Hepatic stellate cell (primary cell): ENCODE results near the gene FRMD4A.
"Not testable (repeated sequence)": the region's sequence is repeated elsewhere in the genome, so short reads cannot be mapped to it uniquely, and the experiment has no call there.

Experiments used
- DNase-seq: peaks from one replicate; pipeline ENCODE4 v3.0.0; 2011; ENCODE audit warnings: low spot score

The FRMD4A gene

DNA sequence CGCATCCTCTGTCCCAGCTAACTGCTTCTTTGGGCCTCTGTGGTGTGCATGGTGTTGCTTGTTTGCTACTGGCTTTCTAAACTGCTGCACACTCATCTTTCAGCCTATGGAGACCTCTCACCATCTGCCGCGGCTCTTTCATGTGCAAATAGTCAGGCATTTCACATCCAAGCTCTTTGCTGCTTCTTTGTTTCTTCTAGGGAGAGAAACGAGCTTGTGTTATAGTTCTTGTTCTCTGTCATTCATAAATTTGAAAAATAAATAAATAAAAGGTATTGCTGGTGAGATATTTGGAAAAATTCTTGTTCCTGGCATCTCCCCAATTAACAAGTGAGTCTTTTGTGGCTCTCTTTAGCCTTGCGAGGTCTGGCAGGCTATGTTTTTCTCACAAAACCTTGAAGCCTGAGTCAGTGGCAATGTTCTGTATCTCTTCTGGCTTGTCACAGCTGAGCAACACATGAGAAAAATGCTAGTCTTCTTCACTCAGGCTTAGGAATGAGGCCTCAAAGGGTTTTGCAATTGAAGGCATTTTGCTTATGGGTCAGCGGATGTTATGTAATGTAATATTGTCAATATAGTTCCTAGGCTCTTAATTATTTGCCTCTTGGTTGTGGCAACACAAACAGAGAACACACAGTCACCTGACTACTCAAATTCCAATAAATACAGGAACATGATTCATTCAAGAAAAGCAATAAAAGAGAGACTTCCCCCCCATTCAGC lies 274.0 kb downstream of the FRMD4A start:
- DNase-seq: peak; percentile 48

DNA sequence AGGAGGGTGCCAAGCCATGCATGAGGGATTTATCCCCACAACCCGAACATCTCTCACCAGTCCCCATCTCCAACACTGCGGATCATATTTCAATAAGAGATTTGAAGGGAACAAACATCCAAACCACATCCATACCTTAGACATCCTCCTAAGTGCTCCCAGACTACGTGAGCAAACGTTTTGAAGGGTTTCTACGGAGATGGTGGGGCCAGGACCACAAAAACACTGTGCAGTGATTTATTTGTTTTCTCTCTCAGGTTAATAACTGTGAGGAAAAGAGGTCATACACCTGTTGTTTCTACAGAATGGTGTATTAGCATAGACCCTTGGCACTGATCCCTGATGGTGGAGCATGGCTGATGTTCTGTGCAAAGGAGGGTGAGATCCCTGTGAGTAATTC lies 277.8 kb downstream of the FRMD4A start:
- no peak for DNase-seq

DNA sequence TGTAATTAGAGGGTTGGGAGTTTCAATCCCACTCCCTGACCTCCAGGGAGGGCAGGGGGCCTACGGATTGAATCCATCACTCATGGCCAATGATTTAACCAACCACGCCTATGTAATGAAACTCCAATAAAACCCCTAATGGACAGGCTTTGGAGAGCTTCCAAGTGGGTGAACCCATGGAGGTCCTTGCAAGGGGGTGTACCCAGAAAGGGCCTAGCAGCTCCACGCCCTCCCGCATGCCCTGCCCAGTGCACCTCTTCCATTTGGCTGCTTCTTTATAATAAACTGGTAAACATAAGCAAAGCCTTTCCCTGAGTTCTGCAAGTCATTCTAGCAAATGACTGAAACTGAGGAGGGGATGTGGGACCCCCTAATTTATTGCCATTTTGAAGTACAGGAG lies 280.1 kb downstream of the FRMD4A start:
- no peak for DNase-seq

DNA sequence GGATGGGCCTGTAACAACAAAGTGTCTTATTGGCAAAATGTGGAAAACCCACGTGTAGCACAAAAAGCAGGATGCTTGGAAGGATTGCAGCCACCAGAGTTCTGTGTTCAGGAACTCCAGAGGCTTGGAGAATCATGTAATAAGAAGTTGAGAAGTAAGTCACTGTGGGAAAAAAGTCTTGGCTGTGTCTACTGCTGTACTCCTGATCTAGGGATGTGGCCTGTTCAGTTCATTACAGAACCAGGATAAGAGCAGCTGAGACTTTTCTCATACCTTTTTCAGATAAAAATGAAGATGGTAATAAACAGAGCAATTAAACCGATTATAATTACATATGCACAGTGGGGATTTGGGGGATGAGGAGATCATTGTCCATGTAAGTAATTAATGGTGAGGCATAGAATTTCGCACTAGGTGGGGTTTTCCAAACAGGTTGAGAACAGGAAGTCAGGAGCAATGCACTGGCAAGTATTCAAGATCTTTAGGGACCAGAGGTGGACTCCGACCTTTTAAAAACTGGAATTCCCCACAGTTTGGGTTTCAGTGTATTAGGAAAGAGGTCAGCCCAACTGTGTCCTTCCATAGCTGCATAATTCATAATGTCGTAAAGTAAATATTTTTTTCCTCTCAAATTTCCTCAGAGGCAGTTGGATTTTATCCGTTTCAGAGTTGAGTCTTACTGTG lies 281.7 kb downstream of the FRMD4A start:
- DNase-seq: no peak

DNA sequence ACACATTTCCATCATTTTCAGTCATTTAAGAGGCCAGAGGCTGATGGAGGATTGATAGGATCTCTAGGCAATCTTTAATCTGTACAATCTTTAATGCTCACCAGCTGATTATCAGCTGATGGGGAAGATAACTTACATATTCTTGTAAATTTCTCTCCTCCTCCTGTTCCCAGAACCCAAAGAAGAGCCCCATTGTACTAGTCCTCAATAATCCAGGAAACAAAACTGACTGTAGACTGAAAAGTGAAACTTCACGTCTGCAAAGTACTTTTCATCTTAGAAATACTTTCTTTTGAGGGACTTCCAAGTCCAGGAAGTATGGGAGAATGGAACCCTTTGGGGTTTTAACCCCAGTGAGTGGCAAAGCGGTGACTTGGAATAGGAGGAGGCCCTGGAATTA lies 283.3 kb downstream of the FRMD4A start:
- DNase-seq: no peak

DNA sequence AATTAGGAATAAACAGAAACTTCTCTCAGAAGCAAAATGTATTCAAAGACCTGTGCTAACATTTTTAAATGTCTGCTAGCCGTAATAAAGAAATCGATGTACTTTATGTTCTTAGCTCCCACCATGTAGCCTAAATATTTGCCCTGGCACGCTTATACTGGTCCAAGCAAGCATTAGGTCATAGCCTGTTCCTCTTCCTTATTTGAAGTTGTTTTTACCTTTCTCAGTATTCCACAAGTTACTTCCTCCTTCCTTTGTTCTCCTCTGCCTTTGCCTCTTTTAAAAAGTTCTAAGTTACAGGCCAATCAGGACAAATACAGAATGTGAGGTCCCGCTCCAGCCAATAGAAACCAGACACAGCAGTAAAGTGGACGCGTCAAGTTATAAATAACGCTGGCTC lies 288.7 kb downstream of the FRMD4A start:
- not testable (repeated sequence) for DNase-seq

DNA sequence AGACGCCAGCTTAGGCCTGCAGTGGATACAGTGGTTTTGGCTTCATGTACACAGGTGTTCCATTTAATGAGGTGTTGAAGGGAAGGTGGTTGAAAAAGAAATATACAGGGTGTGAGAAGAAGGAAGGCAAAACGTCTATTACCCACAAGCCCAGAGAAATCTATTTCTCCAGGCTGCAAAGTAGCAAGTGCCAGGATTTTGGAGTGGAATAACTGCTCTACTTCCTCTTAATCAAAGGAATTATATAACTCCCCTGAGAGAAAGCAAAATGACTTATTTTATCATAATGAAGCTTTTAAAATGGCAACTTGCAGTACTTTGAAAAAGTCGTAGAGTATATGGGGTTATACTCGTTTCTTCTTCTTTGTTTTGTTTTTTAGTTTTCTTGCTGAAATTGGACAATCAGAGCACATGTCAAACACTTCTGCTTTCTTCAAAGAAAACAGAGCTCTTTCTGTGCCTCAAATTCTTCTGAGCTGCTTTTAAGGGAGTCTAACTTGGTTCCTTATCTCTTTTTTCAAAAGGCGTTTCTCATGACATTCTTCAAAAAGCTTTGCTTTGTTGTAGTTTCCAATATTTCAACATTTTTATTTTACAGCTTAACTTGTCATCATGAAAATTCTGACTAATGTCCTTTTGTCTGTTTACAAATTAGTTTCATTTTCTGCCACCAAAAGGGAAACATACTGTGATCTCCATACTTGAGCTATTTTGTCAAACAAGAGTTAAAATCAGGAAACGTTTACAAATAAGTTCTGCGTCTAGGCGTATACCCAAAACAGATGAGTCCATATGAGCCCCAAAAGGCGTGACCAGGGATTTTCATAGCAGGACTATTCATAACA lies 289.7 kb downstream of the FRMD4A start:
- no peak for DNase-seq

DNA sequence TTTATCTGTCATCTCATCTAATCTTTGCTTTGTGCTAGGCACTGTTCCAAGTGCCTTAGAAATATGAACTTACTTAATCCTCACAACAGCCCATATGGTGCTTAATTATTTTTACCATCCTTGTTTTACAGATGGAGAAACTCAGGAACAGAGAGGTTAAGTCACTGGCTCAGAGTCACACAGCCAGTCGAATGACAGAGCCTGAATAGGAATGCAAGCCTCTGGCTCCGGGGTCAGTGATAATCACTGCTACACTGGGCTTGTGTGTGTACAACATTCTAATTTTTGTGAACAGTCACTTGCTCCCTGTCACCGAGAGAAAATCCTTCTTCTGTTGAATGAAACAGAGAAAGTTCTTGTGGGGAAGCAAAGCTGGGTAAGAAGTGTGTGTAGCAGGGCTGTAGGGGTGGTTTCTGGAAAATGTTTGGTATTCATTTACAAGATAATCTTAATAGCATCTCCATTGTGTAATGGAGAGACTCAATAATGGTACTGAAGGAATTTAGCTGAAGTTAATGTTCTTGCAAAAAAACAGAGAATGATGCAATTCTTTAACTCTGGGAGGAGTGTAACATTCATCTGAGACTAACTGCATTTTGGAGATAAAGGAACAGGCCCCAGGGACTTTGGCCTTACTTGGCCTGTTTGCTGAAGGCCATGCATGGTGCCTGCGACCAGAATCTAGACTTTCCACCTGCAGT lies 290.6 kb downstream of the FRMD4A start:
- peak; percentile 32 for DNase-seq

DNA sequence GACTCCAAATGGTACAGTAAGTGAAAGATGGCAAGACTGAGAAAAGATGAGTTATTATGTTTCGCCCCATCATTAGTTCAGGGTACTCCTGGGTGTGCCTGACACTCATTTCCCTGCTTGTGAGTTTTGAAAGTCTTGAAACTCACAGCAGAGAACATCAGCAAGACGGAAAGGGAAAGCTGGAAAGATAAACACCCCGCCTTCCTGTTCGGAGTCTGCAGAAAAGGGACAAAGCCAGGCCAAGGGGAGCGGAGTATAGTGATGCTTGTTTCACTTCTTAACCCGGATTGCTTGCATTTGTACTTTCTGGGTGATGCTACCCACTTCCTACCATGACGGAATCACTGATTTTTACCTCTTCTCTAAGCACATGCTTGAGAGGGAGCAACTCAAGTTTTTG lies 294.5 kb downstream of the FRMD4A start:
- DNase-seq: no peak

DNA sequence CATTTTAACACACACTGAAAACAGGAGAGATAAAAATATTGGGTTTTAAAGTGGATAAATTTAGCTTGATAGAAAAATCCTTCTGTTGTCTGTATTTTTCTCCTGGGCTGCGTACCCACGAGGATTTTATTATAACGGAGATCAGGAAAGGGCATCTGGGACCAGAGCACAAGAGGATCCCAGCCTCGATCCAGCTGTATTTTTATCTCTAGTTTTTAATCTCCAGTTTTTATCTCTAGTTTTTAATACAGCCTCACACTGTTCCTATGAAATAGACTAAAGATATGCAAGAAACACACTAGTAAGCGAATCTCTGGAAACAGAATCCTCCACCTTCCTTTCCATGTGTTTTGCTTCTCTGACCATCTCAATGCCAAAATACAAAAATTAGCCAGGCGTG lies 295.2 kb downstream of the FRMD4A start:
- no peak for DNase-seq

DNA sequence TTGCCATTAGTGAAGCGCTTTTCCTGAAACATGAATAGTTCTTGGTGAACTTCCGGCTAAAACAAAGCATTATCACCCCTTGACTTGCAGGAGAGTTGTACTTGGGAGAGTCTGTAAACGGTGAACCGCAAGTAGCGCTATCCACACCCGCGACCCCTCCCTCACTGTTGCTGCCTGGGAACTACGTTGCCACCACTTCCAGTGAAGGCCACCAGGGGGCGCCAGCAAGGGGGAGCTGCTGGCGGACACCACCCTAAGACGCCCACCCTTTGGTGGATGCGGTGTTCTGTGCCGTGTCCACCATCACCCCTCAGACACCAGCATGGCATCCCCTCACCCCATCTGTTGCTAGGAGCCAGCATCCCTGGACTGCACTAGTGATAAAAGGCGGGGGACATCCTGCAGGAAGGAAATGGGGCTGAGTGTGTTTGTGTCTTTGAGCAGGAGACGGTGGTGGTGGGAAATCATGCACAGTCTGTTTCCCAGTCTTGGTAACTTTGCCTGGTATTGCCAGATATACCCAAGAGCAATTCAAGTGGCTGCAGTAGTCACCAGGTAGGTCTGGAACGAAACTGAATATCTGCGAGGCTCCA lies 298.2 kb downstream of the FRMD4A start:
- DNase-seq: no peak

DNA sequence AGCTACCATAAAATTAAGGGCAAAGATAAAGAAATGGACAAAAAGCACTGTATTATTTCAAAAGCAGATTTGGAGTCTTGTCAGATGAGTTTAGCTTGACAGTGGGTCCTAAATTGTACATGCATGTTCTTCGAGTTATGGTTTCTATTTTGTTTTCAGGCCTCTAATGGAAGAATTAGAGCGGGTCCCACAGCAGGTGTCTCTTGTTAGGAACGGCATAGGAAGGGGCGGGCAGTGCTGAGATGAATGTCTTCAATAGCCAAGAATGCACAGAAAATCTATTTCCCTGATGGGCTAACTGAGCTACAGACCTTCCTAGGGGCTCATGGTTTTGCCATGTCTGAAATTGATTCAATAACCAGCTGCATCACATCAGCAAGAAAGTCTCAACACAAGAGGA lies 304.4 kb downstream of the FRMD4A start:
- no peak for DNase-seq

DNA sequence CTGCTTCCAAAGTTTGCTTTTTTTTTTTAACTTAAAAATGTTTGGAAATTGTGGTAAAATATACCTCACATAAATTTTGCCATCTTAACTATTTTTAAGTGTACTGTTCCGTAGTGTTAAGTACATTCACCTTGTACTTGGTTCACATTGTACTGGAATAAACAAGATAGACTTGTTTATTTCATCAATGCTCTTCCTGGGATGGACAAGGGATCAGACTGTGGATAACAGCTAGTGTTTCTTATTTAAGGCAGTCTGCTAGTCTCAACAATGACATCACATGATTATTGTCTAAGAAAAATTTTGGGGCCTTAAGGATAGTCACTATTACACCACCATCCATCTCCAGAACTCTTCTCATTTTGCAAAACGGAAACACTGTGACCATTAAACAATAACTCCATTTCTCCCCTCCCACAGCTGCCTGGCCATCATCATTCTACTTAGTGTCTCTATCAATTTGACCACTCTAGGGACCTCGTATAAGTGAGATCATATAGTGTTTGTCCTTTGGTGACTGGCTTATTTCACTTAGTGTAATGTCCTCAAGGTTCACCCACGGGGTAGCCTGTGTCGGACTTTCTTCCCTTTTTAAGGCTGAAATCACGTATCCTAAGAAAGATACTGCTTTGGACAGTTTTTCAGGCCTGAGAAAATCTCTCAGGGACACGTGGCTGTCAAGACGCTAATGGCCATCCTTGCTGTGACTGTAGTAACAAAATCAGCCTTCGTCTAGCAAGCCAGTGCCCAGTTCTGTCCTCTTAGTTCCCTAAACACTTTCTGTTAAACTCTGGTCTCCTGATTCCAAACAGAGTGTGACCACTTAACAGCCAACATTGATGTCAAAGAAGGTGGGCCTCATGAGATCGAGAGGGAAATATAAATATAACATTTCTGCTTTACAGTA lies 305.2 kb downstream of the FRMD4A start:
- no peak for DNase-seq

DNA sequence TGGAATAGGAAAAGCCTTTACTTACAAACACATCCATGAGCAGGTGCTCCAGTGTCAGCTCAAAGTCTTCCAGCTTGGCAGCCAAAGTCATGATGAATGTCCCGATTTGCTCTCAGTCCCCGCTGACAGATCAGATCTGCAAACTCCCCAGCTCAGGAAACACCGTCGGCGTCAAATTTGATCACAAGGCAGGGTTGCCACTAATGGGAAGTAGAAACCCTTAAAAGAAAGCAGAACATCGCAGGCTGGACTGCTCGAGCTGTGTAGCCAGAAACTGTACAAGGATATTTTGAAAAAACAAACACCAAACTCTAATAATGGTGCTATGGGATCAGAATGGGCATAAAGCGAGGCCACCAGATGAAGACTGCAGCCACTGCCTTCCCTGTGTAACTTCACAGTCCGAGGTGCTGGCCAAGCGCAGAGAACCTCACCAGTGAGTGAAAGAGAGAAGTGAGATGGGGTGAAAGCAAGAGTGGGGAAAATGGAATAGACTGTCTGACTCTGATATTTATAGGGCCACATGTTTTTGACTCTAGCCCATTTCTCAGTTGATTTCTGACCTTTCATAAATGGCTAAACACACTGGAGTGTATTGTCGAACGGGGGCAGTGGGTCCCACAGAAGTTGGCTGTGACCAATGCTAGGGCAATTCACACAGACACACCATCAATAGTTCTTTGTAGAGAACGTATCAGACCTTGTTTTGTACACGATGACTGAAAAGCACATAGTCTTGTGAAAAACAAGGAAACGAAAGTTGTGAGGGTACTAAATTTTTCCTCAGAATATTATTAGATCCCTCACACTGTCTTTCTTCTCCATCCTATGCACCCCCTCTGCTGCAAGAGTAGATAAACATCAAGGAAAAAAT lies 306.2 kb downstream of the FRMD4A start:
- DNase-seq: no peak

DNA sequence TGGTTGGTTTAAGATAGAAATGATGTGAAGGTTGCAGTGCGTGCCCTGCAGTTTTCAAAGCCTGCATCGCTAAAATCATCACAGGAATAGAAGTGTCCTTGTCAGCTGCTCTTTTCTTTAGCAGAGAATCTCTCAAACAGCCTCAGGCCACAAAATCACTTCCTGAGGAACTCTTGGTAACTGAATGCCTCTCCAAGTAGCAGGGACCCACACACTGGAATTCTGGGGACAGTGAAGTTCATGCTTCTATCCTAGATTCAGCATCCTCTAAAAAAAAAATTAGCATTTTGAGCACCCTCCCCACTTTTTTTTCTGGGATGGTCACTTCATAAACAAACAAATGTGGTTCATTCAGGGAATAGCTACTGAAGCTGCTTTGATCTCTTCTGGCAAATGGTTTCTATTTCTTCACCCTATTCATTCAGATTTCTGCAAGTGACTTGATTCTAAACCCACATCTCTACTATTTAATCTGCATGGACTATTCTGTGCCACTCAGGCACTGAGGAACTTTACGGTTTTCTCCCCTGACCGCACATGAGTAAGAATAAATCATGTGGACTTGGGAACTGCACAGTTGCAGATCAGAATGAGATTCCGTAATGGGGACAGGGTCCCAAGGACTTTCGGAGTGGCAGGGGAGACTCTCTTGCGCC lies 306.9 kb downstream of the FRMD4A start:
- no peak for DNase-seq

DNA sequence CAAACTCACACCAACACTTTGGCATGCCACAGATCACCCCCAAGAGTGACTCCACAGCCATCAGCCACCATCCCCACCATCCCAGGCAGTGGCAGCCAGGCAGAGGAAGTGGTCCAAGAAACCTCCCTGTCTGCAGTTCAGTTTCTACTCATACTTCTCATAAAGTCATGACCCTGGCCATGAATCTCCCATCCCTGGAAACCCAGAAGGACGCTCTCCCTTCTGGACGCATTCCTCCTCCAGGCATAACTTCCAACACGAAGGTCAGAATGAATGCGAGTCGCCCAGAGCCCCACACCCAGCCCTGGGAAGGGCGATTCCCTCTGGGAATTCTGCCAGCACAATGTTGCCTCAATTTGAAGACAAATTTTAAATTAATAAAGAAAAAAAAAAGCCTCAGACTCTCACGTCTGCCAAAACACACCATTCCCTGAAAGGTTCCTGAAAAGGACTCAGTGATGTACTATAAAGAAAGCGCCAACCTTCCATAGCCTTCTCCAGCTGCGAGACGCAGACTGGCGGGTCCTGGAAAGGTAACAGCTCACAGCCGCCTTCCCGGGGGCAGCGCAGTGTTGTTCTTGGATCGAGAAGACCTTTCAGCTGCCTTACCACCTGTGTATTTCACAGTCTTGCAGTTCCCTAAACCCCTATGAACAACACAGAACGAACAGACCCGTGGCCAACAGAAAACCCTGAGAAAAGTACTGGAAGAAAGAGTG lies 307.6 kb downstream of the FRMD4A start:
- peak; percentile 13 for DNase-seq

DNA sequence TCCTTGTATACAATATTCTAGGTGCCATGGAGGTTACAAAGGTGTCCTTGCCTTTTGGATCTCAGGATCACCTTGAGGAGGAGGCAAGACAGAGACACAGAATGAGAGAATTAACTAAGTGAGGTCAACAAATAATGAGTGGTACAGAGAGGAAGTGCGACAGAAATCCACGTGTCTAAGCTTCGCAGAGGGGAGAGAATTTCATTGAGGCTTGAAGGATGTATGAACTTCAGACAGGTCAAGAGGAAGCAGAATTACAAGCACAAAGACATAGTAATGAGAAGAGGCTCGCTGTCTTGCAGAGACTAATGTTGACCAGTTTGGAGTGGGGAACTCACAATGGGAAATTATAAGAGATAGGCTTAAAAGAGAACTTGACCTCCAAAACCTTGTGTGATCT lies 308.7 kb downstream of the FRMD4A start:
- DNase-seq: no peak

DNA sequence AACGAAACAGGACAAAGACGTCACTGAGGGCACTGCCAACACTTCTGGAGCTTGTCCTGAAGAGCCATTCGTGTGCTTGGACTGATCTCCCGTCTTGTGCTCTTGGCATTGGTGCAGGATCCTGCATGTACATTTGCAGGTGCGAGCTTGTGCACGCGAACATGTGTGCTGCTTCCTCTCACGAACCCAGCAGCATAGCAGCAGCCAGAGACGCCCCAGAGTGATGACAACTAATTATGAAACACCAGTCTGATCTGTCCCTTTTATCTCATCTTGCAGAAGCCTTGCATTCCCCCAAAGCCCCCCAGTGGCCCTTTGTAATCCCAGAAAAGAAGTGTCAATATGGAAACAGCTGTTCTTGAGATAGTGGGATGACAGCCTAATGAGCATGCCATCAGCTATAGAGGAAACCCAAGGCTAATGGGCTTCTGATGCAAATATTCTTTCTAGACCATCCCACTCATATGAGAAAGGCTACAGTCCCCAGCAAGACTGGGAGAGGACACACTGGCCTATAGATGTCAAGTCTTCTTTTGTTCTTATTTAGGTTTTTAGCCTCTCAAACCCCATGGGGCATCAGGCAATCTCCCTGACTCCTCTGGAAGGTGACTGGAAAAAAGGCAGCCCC lies 310.6 kb downstream of the FRMD4A start:
- no peak for DNase-seq
